GM19351 (cell line): ENCODE results near the gene BRD2.

Experiments
- ATAC-seq: cut with Tn5 transposase; IDR thresholded peaks from one replicate; pipeline ENCODE4 v1.9.1; 2021; ENCODE audit warnings: mild to moderate bottlenecking, moderate library complexity; ENCODE audit not compliant: unreplicated experiment

Gene BRD2

GRCh38 chr6:33023536-33023935, 55.1 kb downstream of the BRD2 start:
- ATAC-seq = no peak

- ATAC-seq = no peak
These were observed 56.1 kb downstream of the BRD2 start for GRCh38 chr6:33024521-33024920.

GRCh38 chr6:33028220-33028849, 59.9 kb downstream of the BRD2 start:
- no peak for ATAC-seq

- ATAC-seq = peak; percentile 78
These were observed 61.2 kb downstream of the BRD2 start for GRCh38 chr6:33029328-33030184.

- no peak for ATAC-seq
These were observed 61.9 kb downstream of the BRD2 start for GRCh38 chr6:33030245-33030644.
